Glutamatergic neuron (in vitro differentiated cells): ENCODE data around the gene UGT1A6. TPM values are rescaled to one million over a fixed set of nuclear protein-coding genes. Genes with fewer than 3 reads are reported as not detected.

ENCODE experiments used
- DNase-seq: peaks from one replicate; pipeline ENCODE4 v3.0.0; 2022
- H3K27ac Mint-ChIP-seq: one replicate; pipeline ENCODE4 v1.8.0; 2020; ENCODE audit warnings: mild to moderate bottlenecking, mixed read lengths, inconsistent platforms; ENCODE audit not compliant: unreplicated experiment
- H3K27me3 Mint-ChIP-seq: one replicate; pipeline ENCODE4 v1.8.0; 2020; ENCODE audit warnings: mild to moderate bottlenecking, moderate library complexity, mixed read lengths, inconsistent platforms; ENCODE audit not compliant: unreplicated experiment
- H3K36me3 Mint-ChIP-seq: one replicate; pipeline ENCODE4 v1.8.0; 2020; ENCODE audit warnings: mild to moderate bottlenecking, mixed read lengths, inconsistent platforms; ENCODE audit not compliant: unreplicated experiment
- H3K4me1 Mint-ChIP-seq: one replicate; pipeline ENCODE4 v1.8.0; 2020; ENCODE audit warnings: mild to moderate bottlenecking, low read depth, mixed read lengths, inconsistent platforms; ENCODE audit not compliant: unreplicated experiment
- H3K4me3 Mint-ChIP-seq: one replicate; pipeline ENCODE4 v1.8.0; 2020; ENCODE audit warnings: mild to moderate bottlenecking, mixed read lengths, inconsistent platforms; ENCODE audit not compliant: unreplicated experiment
- H3K9me3 Mint-ChIP-seq: one replicate; pipeline ENCODE4 v1.8.0; 2020; ENCODE audit warnings: mild to moderate bottlenecking, moderate library complexity, mixed read lengths, inconsistent platforms; ENCODE audit not compliant: unreplicated experiment
- CTCF ChIP-seq: fragments of 200-600 bp; sonication (generic); IDR thresholded peaks from one replicate; pipeline ENCODE4 v1.5.0; 2021; ENCODE audit not compliant: partially characterized antibody, unreplicated experiment
- total RNA-seq: library from RNA; stranded (reverse); fragmentation: NEBNext Ultra II Directional; extraction: Animal tissue kit (Norgen Biotek cat#: 25700); gene quantifications from one replicate; pipeline ENCODE4 v1.2.1, GENCODE V29; 2021; ENCODE audit not compliant: unreplicated experiment

UGT1A6 gene
- total RNA-seq, 1 donor from 2014 or later = not detected

GRCh38 chr2:233794128-233794658, 101.5 kb downstream of the UGT1A6 start:
- H3K27ac Mint-ChIP-seq = no peak overlapping the region
- H3K9me3 Mint-ChIP-seq = peaks cover 8% of the 10 kb centered on the region
- peaks cover 3% of the 10 kb centered on the region for H3K4me1 Mint-ChIP-seq
- peaks cover 9% of the 10 kb centered on the region for H3K27me3 Mint-ChIP-seq
- no peak for TF ChIP-seq CTCF
- H3K36me3 Mint-ChIP-seq = peaks cover 4% of the 10 kb centered on the region
- H3K4me3 Mint-ChIP-seq = no peak overlapping the region
- no peak for DNase-seq

GRCh38 chr2:233795735-233796171, 103.1 kb downstream of the UGT1A6 start:
- Mint-ChIP-seq H3K36me3 (peaks cover 3% of the 10 kb centered on the region), H3K4me1 (peaks cover 3% of the 10 kb centered on the region), H3K4me3 (no peak overlapping the region), H3K27ac (no peak overlapping the region), H3K27me3 (peaks cover 7% of the 10 kb centered on the region), H3K9me3 (peaks cover 10% of the 10 kb centered on the region)
- no peak for DNase-seq
- TF ChIP-seq CTCF = no peak

GRCh38 chr2:233796254-233796653, 103.6 kb downstream of the UGT1A6 start:
- no peak for TF ChIP-seq CTCF
- H3K9me3 Mint-ChIP-seq = peaks cover 9% of the 10 kb centered on the region
- H3K27ac Mint-ChIP-seq = no peak overlapping the region
- no peaks in the 10 kb centered on the region for H3K36me3 Mint-ChIP-seq
- peaks cover 6% of the 10 kb centered on the region for H3K27me3 Mint-ChIP-seq
- peaks cover 3% of the 10 kb centered on the region for H3K4me1 Mint-ChIP-seq
- no peak overlapping the region for H3K4me3 Mint-ChIP-seq
- no peak for DNase-seq

GRCh38 chr2:233798335-233799086, 105.8 kb downstream of the UGT1A6 start:
- TF ChIP-seq CTCF = no peak
- DNase-seq = no peak
- H3K36me3 Mint-ChIP-seq = no peaks in the 10 kb centered on the region
- H3K4me1 Mint-ChIP-seq = peaks cover 3% of the 10 kb centered on the region
- H3K9me3 Mint-ChIP-seq = peaks cover 9% of the 10 kb centered on the region
- no peak overlapping the region for H3K27ac Mint-ChIP-seq
- H3K4me3 Mint-ChIP-seq = no peak overlapping the region
- H3K27me3 Mint-ChIP-seq = peaks cover 3% of the 10 kb centered on the region

- no peak for DNase-seq
- Mint-ChIP-seq H3K9me3 (peaks cover 9% of the 10 kb centered on the region), H3K27me3 (peaks cover 3% of the 10 kb centered on the region), H3K36me3 (no peaks in the 10 kb centered on the region), H3K4me1 (peaks cover 3% of the 10 kb centered on the region), H3K27ac (no peak overlapping the region), H3K4me3 (no peak overlapping the region)
- TF ChIP-seq CTCF = no peak
These were observed 106.5 kb downstream of the UGT1A6 start for GRCh38 chr2:233799087-233799665.
